SK-N-SH (cell line): ENCODE measurements around the gene PPT2. TPM values are rescaled to one million over a fixed set of nuclear protein-coding genes. Genes with fewer than 3 reads are reported as not detected.
A peak's percentile ranks its signal among the peaks of the same experiment; 100 is the strongest.

Source experiments
- CTCF ChIA-PET: fragments of 300-600, 350-600 bp; formaldehyde crosslinking; extraction: SDS; loops from one replicate; lab custom pipeline; 2021; lab: Yijun Ruan, JAX
- POLR2A ChIA-PET: fragments of 350-600 bp; sonication (Branson Sonifier 250); formaldehyde crosslinking; extraction: SDS; loops from one replicate; lab custom pipeline; 2020; ENCODE audit warnings: antibody characterized with exemption, inconsistent platforms; lab: Yijun Ruan, JAX
- DNase-seq: peaks from one replicate; pipeline ENCODE4 v3.0.0; 2012
- H2AFZ ChIP-seq: fragments of 200-600 bp; sonication (generic); 2 replicates; pipeline ENCODE4 v1.8.1; 2016; ENCODE audit warnings: antibody characterized with exemption, mild to moderate bottlenecking, low read depth
- H3F3A ChIP-seq: fragments of 200-600 bp; sonication (generic); replicated peaks from 2 replicates; pipeline ENCODE3; 2016; ENCODE audit warnings: antibody characterized with exemption, mild to moderate bottlenecking; ENCODE audit not compliant: insufficient read depth
- H3K27ac ChIP-seq, 2 experiments: fragments of 200-500 bp in 1 of 2; fragments of 200-600 bp in 1 of 2; sonication (Bioruptor generic) in 1 of 2; sonication (generic), shearing (Covaris generic) in 1 of 2; 2 replicates each; pipeline versions ENCODE4 v1.5.1 to v1.6.1; 2014 to 2016; ENCODE audit warnings: low read depth in 2 of 2, inconsistent platforms in 1 of 2, low read length in 1 of 2, mild to moderate bottlenecking in 1 of 2, mixed read lengths in 1 of 2
- H3K27me3 ChIP-seq: fragments of 200-600 bp; sonication (generic), shearing (Covaris generic); 2 replicates; pipeline ENCODE4 v1.6.1; 2016; ENCODE audit warnings: mixed run types; ENCODE audit not compliant: insufficient read depth
- H3K36me3 ChIP-seq, 2 experiments: fragments of 200-500 bp in 1 of 2; fragments of 200-600 bp in 1 of 2; sonication (Bioruptor generic) in 1 of 2; sonication (generic) in 1 of 2; replicated peaks in 1 of 2; 2 replicates each; pipeline versions ENCODE3 to v1.5.1; 2014 to 2016; ENCODE audit warnings: low read length in 1 of 2, mild to moderate bottlenecking in 1 of 2; ENCODE audit not compliant: insufficient read depth in 2 of 2, control insufficient read depth in 1 of 2
- H3K4me1 ChIP-seq, 2 experiments: fragments of 200-500 bp in 1 of 2; fragments of 200-600 bp in 1 of 2; sonication (Bioruptor generic) in 1 of 2; sonication (generic), shearing (Covaris generic) in 1 of 2; 2 replicates each; pipeline versions ENCODE4 v1.5.1 to v1.6.1; 2014 to 2016; ENCODE audit warnings: low read depth in 1 of 2, low read length in 1 of 2, mixed run types in 1 of 2; ENCODE audit not compliant: insufficient read depth in 2 of 2, control insufficient read depth in 1 of 2
- H3K4me2 ChIP-seq: fragments of 200-600 bp; sonication (generic), shearing (Covaris generic); 2 replicates; pipeline ENCODE4 v1.6.1; 2017; ENCODE audit warnings: mixed run types
- H3K4me3 ChIP-seq, 2 experiments: fragments of 200-500 bp in 1 of 2; fragments of 200-600 bp in 1 of 2; sonication (Bioruptor generic) in 1 of 2; sonication (generic), shearing (Covaris generic) in 1 of 2; 2 replicates each; pipeline versions ENCODE4 v1.5.1 to v1.8.1; 2014 to 2016; ENCODE audit warnings: low read depth in 2 of 2, inconsistent platforms in 1 of 2, low read length in 1 of 2, mild to moderate bottlenecking in 1 of 2, mixed read lengths in 1 of 2, moderate library complexity in 1 of 2
- H3K79me2 ChIP-seq: fragments of 200-600 bp; sonication (generic); 2 replicates; pipeline ENCODE4 v1.8.1; 2017; ENCODE audit warnings: mild to moderate bottlenecking; ENCODE audit not compliant: insufficient read depth
- H3K9ac ChIP-seq: fragments of 200-600 bp; sonication (generic); 2 replicates; pipeline ENCODE4 v1.6.1; 2017; ENCODE audit warnings: mixed run types
- H3K9me2 ChIP-seq: fragments of 200-600 bp; sonication (generic); 2 replicates; pipeline ENCODE4 v1.6.1; 2017; ENCODE audit warnings: mixed run types
- H3K9me3 ChIP-seq: fragments of 200-600 bp; sonication (generic); 2 replicates; pipeline ENCODE4 v1.6.1; 2017; ENCODE audit warnings: mixed run types, mild to moderate bottlenecking, moderate library complexity
- H4K20me1 ChIP-seq: fragments of 200-600 bp; sonication (generic); 2 replicates; pipeline ENCODE4 v1.6.1; 2017; ENCODE audit warnings: mild to moderate bottlenecking, mixed run types; ENCODE audit not compliant: insufficient read depth
- CHD2 ChIP-seq: fragments of 150-350 bp; IDR thresholded peaks from 2 replicates; pipeline ENCODE4 v1.6.1; 2018; ENCODE audit warnings: low read length; ENCODE audit not compliant: partially characterized antibody
- ELF1 ChIP-seq: IDR thresholded peaks from 2 replicates; pipeline ENCODE4 v1.4.0; 2012
- EZH2phosphoT487 ChIP-seq: fragments of 200-600 bp; sonication (generic); IDR thresholded peaks from 2 replicates; pipeline ENCODE4 v1.6.1; 2017; ENCODE audit warnings: low read depth, mixed run types, mild to moderate bottlenecking, antibody characterized with exemption, moderate library complexity, borderline replicate concordance
- FOSL2 ChIP-seq: IDR thresholded peaks from 2 replicates; pipeline ENCODE4 v1.4.0; 2012; ENCODE audit warnings: low read depth, mild to moderate bottlenecking, moderate library complexity, borderline replicate concordance
- FOXJ3 ChIP-seq: sonication (generic); formaldehyde crosslinking; IDR thresholded peaks from 2 replicates; pipeline ENCODE4 v1.5.1; 2020; ENCODE audit warnings: mild to moderate bottlenecking, missing genetic modification reagents
- FOXM1 ChIP-seq: IDR thresholded peaks from 2 replicates; pipeline ENCODE4 v1.4.0; 2012; ENCODE audit warnings: low read depth, mild to moderate bottlenecking
- GABPA ChIP-seq: IDR thresholded peaks from 2 replicates; pipeline ENCODE4 v1.4.0; 2012; ENCODE audit warnings: low read depth, mild to moderate bottlenecking
- GATA2 ChIP-seq: sonication (generic); formaldehyde crosslinking; IDR thresholded peaks from 2 replicates; pipeline ENCODE4 v1.5.0; 2020; ENCODE audit warnings: mild to moderate bottlenecking, missing genetic modification reagents
- JUND ChIP-seq: IDR thresholded peaks from 2 replicates; pipeline ENCODE4 v1.4.0; 2012
- MXI1 ChIP-seq: IDR thresholded peaks from 2 replicates; pipeline ENCODE4 v1.6.1; 2012; ENCODE audit warnings: mild to moderate bottlenecking, low read depth, low read length, improper control_type of control experiment
- NFIC ChIP-seq: IDR thresholded peaks from 2 replicates; pipeline ENCODE4 v1.4.0; 2012; ENCODE audit warnings: borderline replicate concordance
- NRF1 ChIP-seq: IDR thresholded peaks from 2 replicates; pipeline ENCODE4 v1.6.1; 2012; ENCODE audit warnings: low read depth, mild to moderate bottlenecking, low read length
- RAD21 ChIP-seq: IDR thresholded peaks from 2 replicates; pipeline ENCODE4 v1.6.1; 2012; ENCODE audit warnings: mild to moderate bottlenecking, low read length
- RCOR1 ChIP-seq: fragments of 150-350 bp; IDR thresholded peaks from 2 replicates; pipeline ENCODE4 v1.6.1; 2017; ENCODE audit warnings: antibody characterized with exemption, low read length
- RXRA ChIP-seq: IDR thresholded peaks from 2 replicates; pipeline ENCODE4 v1.4.0; 2012; ENCODE audit warnings: low read depth, mild to moderate bottlenecking, borderline replicate concordance
- SIN3A ChIP-seq: IDR thresholded peaks from 2 replicates; pipeline ENCODE4 v1.6.1; 2012; ENCODE audit warnings: low read depth, mild to moderate bottlenecking, low read length, moderate library complexity, borderline replicate concordance
- SMC3 ChIP-seq: IDR thresholded peaks from 2 replicates; pipeline ENCODE4 v1.6.1; 2012; ENCODE audit warnings: low read depth, low read length, improper control_type of control experiment
- TAF1 ChIP-seq: IDR thresholded peaks from 2 replicates; pipeline ENCODE4 v1.6.1; 2012; ENCODE audit warnings: low read depth, mild to moderate bottlenecking, low read length, moderate library complexity, borderline replicate concordance
- TCF12 ChIP-seq: IDR thresholded peaks from 2 replicates; pipeline ENCODE4 v1.4.0; 2012
- TEAD4 ChIP-seq: IDR thresholded peaks from 2 replicates; pipeline ENCODE4 v1.4.0; 2012; ENCODE audit warnings: mild to moderate bottlenecking, borderline replicate concordance; ENCODE audit not compliant: insufficient read depth
- WGBS: methylation state at CpG from one replicate; pipeline ENCODE4 v1.1.6; 2017; ENCODE audit warnings: low lambda C conversion rate; 5-methylcytosine and 5-hydroxymethylcytosine counted together
- polyA plus RNA-seq, 3 experiments: library from polyadenylated mRNA; depleted of rRNA; stranded (reverse); fragments of >200 nt; gene quantifications; 2 replicates each; pipeline ENCODE4 v1.2.3, GENCODE V29; 2012
- TF ChIP-seq, protein P1 (sequence below): fragments of 150-350 bp; IDR thresholded peaks from 2 replicates; pipeline ENCODE4 v1.6.1; 2017; ENCODE audit warnings: antibody characterized with exemption, low read length, low read depth, borderline replicate concordance
- TF ChIP-seq, protein P2 (sequence below): IDR thresholded peaks from 2 replicates; pipeline ENCODE4 v1.4.0; 2012; ENCODE audit warnings: low read depth
- TF ChIP-seq, protein P3 (sequence below): IDR thresholded peaks from 2 replicates; pipeline ENCODE4 v1.6.1; 2012; ENCODE audit warnings: mild to moderate bottlenecking, low read depth, low read length, moderate library complexity
- TF ChIP-seq, protein P4 (sequence below): IDR thresholded peaks from 2 replicates; pipeline ENCODE4 v1.4.0; 2012; ENCODE audit warnings: low read depth, borderline replicate concordance
- TF ChIP-seq, protein P5 (sequence below): fragments of 200-600 bp; sonication (generic); IDR thresholded peaks from 2 replicates; pipeline ENCODE4 v1.6.1; 2017; ENCODE audit warnings: antibody characterized with exemption, mild to moderate bottlenecking, moderate library complexity

The PPT2 gene
- polyA plus RNA-seq, 1 of the 3 experiments (the other 2 are of a cell fraction) = 32.7 TPM

DNA sequence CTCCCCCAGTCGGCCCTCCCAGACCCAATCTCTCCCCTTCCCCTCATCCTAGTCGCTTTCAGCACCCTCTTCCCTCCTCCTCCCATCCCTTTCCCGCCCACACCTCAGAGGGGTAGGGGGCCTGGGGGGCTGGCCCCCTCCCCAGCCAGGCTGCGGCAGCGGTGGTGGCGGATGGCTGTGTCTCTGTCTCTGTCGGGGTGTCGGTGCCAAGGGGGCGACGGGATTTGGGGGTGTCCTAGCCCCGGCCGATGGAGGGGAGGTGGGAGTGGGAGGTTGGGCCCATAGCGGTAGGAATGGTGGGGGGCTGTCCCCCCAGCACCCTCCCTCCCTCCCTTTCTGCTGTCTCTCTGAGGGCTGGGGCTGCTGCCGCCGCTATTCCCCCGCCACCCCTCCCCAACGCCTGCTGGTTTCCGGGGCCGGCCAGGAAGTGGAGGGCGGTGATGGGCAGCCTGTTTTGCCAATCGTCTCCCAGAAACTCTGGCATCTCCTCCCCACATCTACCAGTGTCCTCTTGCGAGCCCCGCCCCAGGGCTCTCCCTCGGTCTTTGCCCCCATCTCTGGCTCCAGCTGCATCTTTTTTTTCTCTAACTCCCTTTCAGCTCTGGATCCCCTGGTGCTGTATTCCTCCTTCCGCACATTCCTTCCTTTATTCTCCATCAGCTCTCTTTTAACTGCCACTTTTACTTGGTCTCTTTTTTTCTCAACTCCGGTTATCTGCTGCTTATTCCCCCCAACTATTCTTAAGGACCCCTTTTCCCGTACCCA is 22.0 kb downstream of the PPT2 start, which contains the start of gene AGPAT1:
AGPAT1 (minus strand) TSS at position 374 of the 765 bp plus-strand sequence. CDS start 4,588 bp downstream, outside the sequence.
- no peaks in the 10 kb centered on the region for H4K20me1 ChIP-seq
- peaks cover 12 to 40% of the 10 kb centered on the region in 2 experiments; a peak in 3 of 4 replicates for H3K4me1 ChIP-seq
- peaks cover 55% of the 10 kb centered on the region for H3K79me2 ChIP-seq
- H3K9me3 ChIP-seq = no peaks in the 10 kb centered on the region
- under 1% methylated on average over 18 of the region's 27 CpGs for WGBS
- peaks cover 13% of the 10 kb centered on the region for H3F3A ChIP-seq
- no peaks in the 10 kb centered on the region for H3K9me2 ChIP-seq
- DNase-seq = peak; percentile 97
- H3K9ac ChIP-seq = peak within 1 kb of the TSS; percentile 84
- H2AFZ ChIP-seq = peak within 1 kb of the TSS; percentile 88
- peaks cover 3 to 12% of the 10 kb centered on the region in 2 experiments for H3K36me3 ChIP-seq
- H3K27me3 ChIP-seq = no peaks in the 10 kb centered on the region
- peak within 1 kb of the TSS; percentile 98 to 99 for H3K27ac ChIP-seq
- ChIA-PET CTCF (interaction anchor here (0.7 to 1.6 kb wide), 4 partner anchors 10 to 128 kb away, joined by 3 to 4 read pairs (median 4); partner anchors contain the start of gene EGFL8), POLR2A (interaction anchor here (0.7 to 4.1 kb wide), 5 partner anchors 14 to 511 kb away, joined by 3 to 22 read pairs (median 5); partner anchors contain the start of genes ATF6B, FKBPL, GPANK1 and PBX2)
- H3K4me2 ChIP-seq = peak within 1 kb of the TSS; percentile 81
- H3K4me3 ChIP-seq = peak within 1 kb of the TSS; percentile 84 to 99
- TF ChIP-seq RXRA (no peak), TAF1 (peak; percentile 70), FOXM1 (no peak), FOXJ3 (CRISPR knock-in tag) (no peak), NFIC (no peak), ELF1 (peak; percentile 61; the same call in 1 of the 2 replicates), RCOR1 (no peak), GATA2 (CRISPR knock-in tag) (no peak), SMC3 (no peak), RAD21 (no peak), FOSL2 (no peak), EZH2phosphoT487 (no peak), JUND (no peak), TCF12 (0 out of 2 replicates have a peak, but pooled peaks have one; percentile 12), SIN3A (no peak), CHD2 (peak; percentile 72), GABPA (peak; percentile 91), TEAD4 (no peak), NRF1 (no peak), MXI1 (0 out of 2 replicates have a peak, but pooled peaks have one; percentile 28)
- TF ChIP-seq, protein P1, sequence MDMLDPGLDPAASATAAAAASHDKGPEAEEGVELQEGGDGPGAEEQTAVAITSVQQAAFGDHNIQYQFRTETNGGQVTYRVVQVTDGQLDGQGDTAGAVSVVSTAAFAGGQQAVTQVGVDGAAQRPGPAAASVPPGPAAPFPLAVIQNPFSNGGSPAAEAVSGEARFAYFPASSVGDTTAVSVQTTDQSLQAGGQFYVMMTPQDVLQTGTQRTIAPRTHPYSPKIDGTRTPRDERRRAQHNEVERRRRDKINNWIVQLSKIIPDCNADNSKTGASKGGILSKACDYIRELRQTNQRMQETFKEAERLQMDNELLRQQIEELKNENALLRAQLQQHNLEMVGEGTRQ = no peak
- TF ChIP-seq, protein P2, sequence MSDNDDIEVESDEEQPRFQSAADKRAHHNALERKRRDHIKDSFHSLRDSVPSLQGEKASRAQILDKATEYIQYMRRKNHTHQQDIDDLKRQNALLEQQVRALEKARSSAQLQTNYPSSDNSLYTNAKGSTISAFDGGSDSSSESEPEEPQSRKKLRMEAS = peak; percentile 38; the same call in 1 of the 2 replicates
- TF ChIP-seq, protein P3, sequence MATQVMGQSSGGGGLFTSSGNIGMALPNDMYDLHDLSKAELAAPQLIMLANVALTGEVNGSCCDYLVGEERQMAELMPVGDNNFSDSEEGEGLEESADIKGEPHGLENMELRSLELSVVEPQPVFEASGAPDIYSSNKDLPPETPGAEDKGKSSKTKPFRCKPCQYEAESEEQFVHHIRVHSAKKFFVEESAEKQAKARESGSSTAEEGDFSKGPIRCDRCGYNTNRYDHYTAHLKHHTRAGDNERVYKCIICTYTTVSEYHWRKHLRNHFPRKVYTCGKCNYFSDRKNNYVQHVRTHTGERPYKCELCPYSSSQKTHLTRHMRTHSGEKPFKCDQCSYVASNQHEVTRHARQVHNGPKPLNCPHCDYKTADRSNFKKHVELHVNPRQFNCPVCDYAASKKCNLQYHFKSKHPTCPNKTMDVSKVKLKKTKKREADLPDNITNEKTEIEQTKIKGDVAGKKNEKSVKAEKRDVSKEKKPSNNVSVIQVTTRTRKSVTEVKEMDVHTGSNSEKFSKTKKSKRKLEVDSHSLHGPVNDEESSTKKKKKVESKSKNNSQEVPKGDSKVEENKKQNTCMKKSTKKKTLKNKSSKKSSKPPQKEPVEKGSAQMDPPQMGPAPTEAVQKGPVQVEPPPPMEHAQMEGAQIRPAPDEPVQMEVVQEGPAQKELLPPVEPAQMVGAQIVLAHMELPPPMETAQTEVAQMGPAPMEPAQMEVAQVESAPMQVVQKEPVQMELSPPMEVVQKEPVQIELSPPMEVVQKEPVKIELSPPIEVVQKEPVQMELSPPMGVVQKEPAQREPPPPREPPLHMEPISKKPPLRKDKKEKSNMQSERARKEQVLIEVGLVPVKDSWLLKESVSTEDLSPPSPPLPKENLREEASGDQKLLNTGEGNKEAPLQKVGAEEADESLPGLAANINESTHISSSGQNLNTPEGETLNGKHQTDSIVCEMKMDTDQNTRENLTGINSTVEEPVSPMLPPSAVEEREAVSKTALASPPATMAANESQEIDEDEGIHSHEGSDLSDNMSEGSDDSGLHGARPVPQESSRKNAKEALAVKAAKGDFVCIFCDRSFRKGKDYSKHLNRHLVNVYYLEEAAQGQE = no peak
- TF ChIP-seq, protein P4, sequence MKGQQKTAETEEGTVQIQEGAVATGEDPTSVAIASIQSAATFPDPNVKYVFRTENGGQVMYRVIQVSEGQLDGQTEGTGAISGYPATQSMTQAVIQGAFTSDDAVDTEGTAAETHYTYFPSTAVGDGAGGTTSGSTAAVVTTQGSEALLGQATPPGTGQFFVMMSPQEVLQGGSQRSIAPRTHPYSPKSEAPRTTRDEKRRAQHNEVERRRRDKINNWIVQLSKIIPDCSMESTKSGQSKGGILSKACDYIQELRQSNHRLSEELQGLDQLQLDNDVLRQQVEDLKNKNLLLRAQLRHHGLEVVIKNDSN = no peak
- TF ChIP-seq, protein P5, sequence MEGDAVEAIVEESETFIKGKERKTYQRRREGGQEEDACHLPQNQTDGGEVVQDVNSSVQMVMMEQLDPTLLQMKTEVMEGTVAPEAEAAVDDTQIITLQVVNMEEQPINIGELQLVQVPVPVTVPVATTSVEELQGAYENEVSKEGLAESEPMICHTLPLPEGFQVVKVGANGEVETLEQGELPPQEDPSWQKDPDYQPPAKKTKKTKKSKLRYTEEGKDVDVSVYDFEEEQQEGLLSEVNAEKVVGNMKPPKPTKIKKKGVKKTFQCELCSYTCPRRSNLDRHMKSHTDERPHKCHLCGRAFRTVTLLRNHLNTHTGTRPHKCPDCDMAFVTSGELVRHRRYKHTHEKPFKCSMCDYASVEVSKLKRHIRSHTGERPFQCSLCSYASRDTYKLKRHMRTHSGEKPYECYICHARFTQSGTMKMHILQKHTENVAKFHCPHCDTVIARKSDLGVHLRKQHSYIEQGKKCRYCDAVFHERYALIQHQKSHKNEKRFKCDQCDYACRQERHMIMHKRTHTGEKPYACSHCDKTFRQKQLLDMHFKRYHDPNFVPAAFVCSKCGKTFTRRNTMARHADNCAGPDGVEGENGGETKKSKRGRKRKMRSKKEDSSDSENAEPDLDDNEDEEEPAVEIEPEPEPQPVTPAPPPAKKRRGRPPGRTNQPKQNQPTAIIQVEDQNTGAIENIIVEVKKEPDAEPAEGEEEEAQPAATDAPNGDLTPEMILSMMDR = no peak
